K562 (cell line): Measurements from ENCODE around the gene MAN1B1. TPM values are rescaled to one million over a fixed set of nuclear protein-coding genes. Genes with fewer than 3 reads are reported as not detected.

Experiments used
- ATAC-seq: fragments of 200-7000 bp; cut with Tn5 transposase; 3 replicates; pipeline ENCODE4 v1.9.1; 2020; ENCODE audit warnings: moderate library complexity
- BruUV-seq: library from RNA; stranded (reverse); fragments of 400-500 nt; replicated peaks from 2 replicates; lab custom pipeline; 2021; lab: Mats Ljungman, UMichigan
- CTCF ChIA-PET: fragments of 300-600 bp; formaldehyde crosslinking; extraction: SDS; loops from one replicate; lab custom pipeline; 2021; ENCODE audit warnings: low intra/inter-chr PET ratio; lab: Yijun Ruan, JAX
- POLR2A ChIA-PET: fragments of 300-600, 350-650 bp; sonication (Branson Sonifier 250); formaldehyde crosslinking; extraction: SDS; loops from one replicate; lab custom pipeline; 2021; ENCODE audit warnings: antibody characterized with exemption, inconsistent platforms; lab: Yijun Ruan, JAX
- DNase-seq, 4 experiments: peaks; one replicate each; pipeline versions ENCODE4 v3.0.0 to v3.0.0-alpha.2; 2011 to 2018; ENCODE audit warnings: low spot score in 3 of 4, mixed read lengths in 3 of 4; ENCODE audit errors: extremely low read depth in 1 of 4
- FAIRE-seq: peaks from 2 replicates; lab custom pipeline; 2011; peaks lifted over from hg19 to GRCh38; lab: Jason Lieb, UNC
- H2AFZ ChIP-seq: 2 replicates; pipeline ENCODE4 v1.6.0; 2011; ENCODE audit warnings: low read depth, low read length, control low read depth, inconsistent platforms
- H3K27ac ChIP-seq: fragments of 200-600 bp; 3 replicates; pipeline ENCODE4 v1.8.0; 2011; ENCODE audit warnings: low read depth, mild to moderate bottlenecking, control low read depth, inconsistent platforms, low read length, moderate library complexity, mixed read lengths; ENCODE audit errors: extremely low read depth
- H3K27me3 ChIP-seq, 2 experiments: fragments of 300-600 bp in 1 of 2; 2 replicates in 1 of 2; 3 replicates in 1 of 2; pipeline versions ENCODE4 v1.6.0 to v1.8.0; 2011; ENCODE audit warnings: inconsistent platforms in 2 of 2, low read length in 2 of 2, mild to moderate bottlenecking in 1 of 2, mixed read lengths in 1 of 2, moderate library complexity in 1 of 2; ENCODE audit not compliant: control insufficient read depth in 2 of 2, insufficient read depth in 2 of 2
- H3K36me3 ChIP-seq: fragments of 300-600 bp; 3 replicates; pipeline ENCODE4 v1.8.0; 2011; ENCODE audit warnings: mild to moderate bottlenecking, low read length, inconsistent platforms; ENCODE audit not compliant: control insufficient read depth, insufficient read depth
- H3K4me1 ChIP-seq, 2 experiments: fragments of 200-600 bp in 1 of 2; replicated peaks in 1 of 2; 2 replicates in 1 of 2; 3 replicates in 1 of 2; pipeline versions ENCODE4 v1.5.1 to v1.8.0; 2011; ENCODE audit warnings: inconsistent platforms in 2 of 2, low read length in 2 of 2, mild to moderate bottlenecking in 1 of 2, mixed read lengths in 1 of 2, moderate library complexity in 1 of 2; ENCODE audit not compliant: control insufficient read depth in 2 of 2, insufficient read depth in 2 of 2
- H3K4me2 ChIP-seq: 2 replicates; pipeline ENCODE4 v1.6.1; 2011; ENCODE audit warnings: low read length, control low read depth, inconsistent platforms, mixed read lengths; ENCODE audit not compliant: insufficient read depth
- H3K4me3 ChIP-seq: fragments of 200-600 bp; sonication (generic), shearing (Covaris generic); 2 replicates; pipeline ENCODE4 v1.5.1; 2016; ENCODE audit warnings: control low read depth, inconsistent platforms
- H3K79me2 ChIP-seq: fragments of 200-600 bp; 3 replicates; pipeline ENCODE4 v1.8.0; 2011; ENCODE audit warnings: low read length, inconsistent platforms; ENCODE audit not compliant: control insufficient read depth, insufficient read depth
- H3K9ac ChIP-seq, 2 experiments: 2 replicates each; pipeline versions ENCODE4 v1.6.0 to v1.6.1; 2011; ENCODE audit warnings: low read depth in 2 of 2, low read length in 2 of 2, control low read depth in 1 of 2, inconsistent platforms in 1 of 2, mild to moderate bottlenecking in 1 of 2, mixed read lengths in 1 of 2; ENCODE audit not compliant: insufficient read depth in 1 of 2
- H3K9me1 ChIP-seq: one replicate; pipeline ENCODE4 v1.6.0; 2011; ENCODE audit warnings: inconsistent platforms, mild to moderate bottlenecking, low read length, moderate library complexity; ENCODE audit not compliant: control insufficient read depth, insufficient read depth
- H3K9me3 ChIP-seq: replicated peaks from 2 replicates; pipeline ENCODE4 v1.5.1; 2011; ENCODE audit warnings: low read depth, low read length, inconsistent platforms; ENCODE audit not compliant: control insufficient read depth, insufficient read depth
- H4K20me1 ChIP-seq: replicated peaks from 2 replicates; pipeline ENCODE4 v1.6.1; 2011; ENCODE audit warnings: low read length, inconsistent platforms, mixed read lengths; ENCODE audit not compliant: control insufficient read depth, insufficient read depth
- ATF7 ChIP-seq: fragments of 450-650 bp; IDR thresholded peaks from 2 replicates; pipeline ENCODE4 v1.7.1; 2014; ENCODE audit warnings: mild to moderate bottlenecking, moderate library complexity
- HNRNPH1 ChIP-seq: fragments of 200-400 bp; formaldehyde crosslinking; optimal IDR thresholded peaks from 2 replicates; pipeline ENCODE3; 2017; ENCODE audit warnings: low read depth, mild to moderate bottlenecking, low read length, moderate library complexity
- KDM2B ChIP-seq: fragments of 250-450 bp; sonication (Bioruptor Pico); IDR thresholded peaks from 2 replicates; pipeline ENCODE4 v1.8.0; 2021; ENCODE audit warnings: mild to moderate bottlenecking, moderate library complexity
- KDM5B ChIP-seq: fragments of 200-600 bp; sonication (generic); IDR thresholded peaks from 2 replicates; pipeline ENCODE4 v1.6.1; 2012; ENCODE audit warnings: low read depth, mild to moderate bottlenecking, moderate library complexity, low read length, control low read depth, inconsistent platforms; ENCODE audit not compliant: insufficient replicate concordance
- MXI1 ChIP-seq: IDR thresholded peaks from 2 replicates; pipeline ENCODE4 v1.6.1; 2011; ENCODE audit warnings: low read depth, mild to moderate bottlenecking, improper control_type of control experiment, low read length
- OTX1 ChIP-seq: fragments of 450-650 bp; formaldehyde crosslinking; IDR thresholded peaks from 2 replicates; pipeline ENCODE4 v1.4.0; 2022; ENCODE audit warnings: mild to moderate bottlenecking
- SMAD3 ChIP-seq: fragments of 450-650 bp; formaldehyde crosslinking; conservative IDR thresholded peaks from 2 replicates; pipeline ENCODE4 v1.4.0; 2020; ENCODE audit warnings: mild to moderate bottlenecking
- TCF3 ChIP-seq: sonication (generic); formaldehyde crosslinking; IDR thresholded peaks from 2 replicates; pipeline ENCODE4 v1.4.0; 2020; ENCODE audit warnings: mild to moderate bottlenecking, missing genetic modification reagents
- XRCC3 ChIP-seq: fragments of 450-650 bp; IDR thresholded peaks from 2 replicates; pipeline ENCODE4 v1.6.1; 2017; ENCODE audit warnings: mild to moderate bottlenecking, moderate library complexity
- ZNF146 ChIP-seq: IDR thresholded peaks from one replicate; pipeline ENCODE4 v1.6.1; 2018; ENCODE audit warnings: missing compliant biosample characterization; ENCODE audit not compliant: unreplicated experiment
- ZNF217 ChIP-seq: sonication (generic); formaldehyde crosslinking; IDR thresholded peaks from 2 replicates; pipeline ENCODE4 v1.8.0; 2022; ENCODE audit warnings: mild to moderate bottlenecking, missing genetic modification reagents
- ZNF263 ChIP-seq: sonication (generic); formaldehyde crosslinking; IDR thresholded peaks from 2 replicates; pipeline ENCODE4 v1.8.0; 2022; ENCODE audit warnings: mild to moderate bottlenecking, missing genetic modification reagents, borderline replicate concordance
- ZNF785 ChIP-seq: fragments of 250-450 bp; sonication (Bioruptor Pico); IDR thresholded peaks from 2 replicates; pipeline ENCODE4 v1.4.0; 2020; ENCODE audit warnings: mild to moderate bottlenecking
- WGBS: fragments of 100-300 bp; shearing (Covaris generic); methylation state at CpG from one replicate; pipeline ENCODE4 v1.1.6; 2016; ENCODE audit warnings: low coverage, mixed read lengths; ENCODE audit not compliant: insufficient coverage; ENCODE audit errors: missing lambda C conversion rate; 5-methylcytosine and 5-hydroxymethylcytosine counted together
- in situ Hi-C: fragments of 300-500 bp; cut with MboI; formaldehyde crosslinking; loops from 4 replicates; pipeline ENCODE4 v1.15.0; 2018; ENCODE audit warnings: inconsistent platforms, mixed read lengths
- intact Hi-C: fragments of 100-400 bp; cut with micrococcal nuclease; formaldehyde crosslinking; loops from 2 replicates; pipeline ENCODE4 v1.14.2; 2022
- polyA plus RNA-seq, 8 experiments: library from polyadenylated mRNA; depleted of rRNA in 4 of 8; stranded (reverse) in 5 of 8; unstranded in 3 of 8; fragments of >200 nt; fragmentation: Nextera tagmentation in 2 of 8; fragmentation: Illumina TruSeq in 1 of 8; extraction: Ambion mirVana in 2 of 8; extraction: Trizol in 1 of 8; gene quantifications; 2 replicates each; pipeline versions ENCODE4 v1.2.1 to v1.2.3, GENCODE V29; 2011 to 2014; ENCODE audit warnings: inconsistent platforms in 1 of 8, missing spikeins in 1 of 8
- total RNA-seq, 7 experiments: library from RNA; depleted of rRNA in 6 of 7; stranded (reverse); fragments of >200 nt in 6 of 7; fragmentation: Illumina TruSeq in 2 of 7; extraction: Trizol in 2 of 7; gene quantifications; 2 replicates each; pipeline versions ENCODE4 v1.2.1 to v1.2.3, GENCODE V29; 2011 to 2021; ENCODE audit warnings: low replicate concordance in 1 of 7
- TF ChIP-seq, protein P1 (sequence below): sonication (generic); IDR thresholded peaks from 2 replicates; pipeline ENCODE4 v1.6.1; 2016
- TF ChIP-seq, protein P2 (sequence below): fragments of 250-450 bp; sonication (Bioruptor Pico); IDR thresholded peaks from 2 replicates; pipeline ENCODE4 v1.5.0; 2021
- TF ChIP-seq, protein P3 (sequence below): fragments of 450-650 bp; conservative IDR thresholded peaks from 2 replicates; pipeline ENCODE4 v1.6.1; 2016; ENCODE audit warnings: missing genetic modification characterization, low read depth, mild to moderate bottlenecking, control low read depth, missing compliant biosample characterization

MAN1B1 gene
- total and polyA plus RNA-seq, 9 of the 15 experiments (the other 6 are each of a cell fraction or from before 2014, with no cell fraction given), result 0.55 to 36.6 (median 27.3) TPM

DNA sequence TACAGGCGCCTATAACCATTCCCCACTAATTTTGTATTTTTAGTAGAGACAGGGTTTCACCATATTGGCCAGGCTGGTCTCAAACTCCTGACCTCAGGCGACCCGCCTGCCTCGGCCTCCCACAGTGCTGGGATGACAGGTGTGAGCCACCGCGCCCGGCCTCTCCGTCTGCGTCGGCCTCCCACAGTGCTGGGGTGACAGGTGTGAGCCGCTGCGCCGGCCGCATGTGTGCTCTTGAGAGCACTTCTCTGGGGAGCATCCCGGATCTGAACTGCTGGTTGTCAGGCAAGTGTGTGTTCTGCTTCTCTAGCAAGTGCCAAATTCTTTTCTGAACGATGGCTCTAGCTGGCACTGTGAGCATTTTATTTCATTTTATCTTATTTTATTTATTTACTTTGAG is 29.2 kb upstream of the MAN1B1 start:
- no peaks in the 10 kb centered on the region for H3K79me2 ChIP-seq
- ChIA-PET POLR2A (interaction anchor here (0.7 kb wide), 1 partner anchor 20 kb away, joined by 3 read pairs; no protein-coding TSS in a partner anchor), CTCF (no interaction called here)
- H3K9ac ChIP-seq, result no peak overlapping the region
- DNase-seq (no peak), ATAC-seq (no peak), FAIRE-seq (no peak)
- no peaks in the 10 kb centered on the region for H3K9me1 ChIP-seq
- no peaks in the 10 kb centered on the region for H3K27me3 ChIP-seq
- no peak overlapping the region for H3K27ac ChIP-seq
- BruUV-seq, result no TSS peak
- H3K4me3 ChIP-seq, result no peak overlapping the region
- no peak for TF ChIP-seq OTX1 (CRISPR knock-in tag)
- no peak for TF ChIP-seq SMAD3 (CRISPR knock-in tag)
- TF ChIP-seq ZNF785, result no peak
- TF ChIP-seq, protein P1, sequence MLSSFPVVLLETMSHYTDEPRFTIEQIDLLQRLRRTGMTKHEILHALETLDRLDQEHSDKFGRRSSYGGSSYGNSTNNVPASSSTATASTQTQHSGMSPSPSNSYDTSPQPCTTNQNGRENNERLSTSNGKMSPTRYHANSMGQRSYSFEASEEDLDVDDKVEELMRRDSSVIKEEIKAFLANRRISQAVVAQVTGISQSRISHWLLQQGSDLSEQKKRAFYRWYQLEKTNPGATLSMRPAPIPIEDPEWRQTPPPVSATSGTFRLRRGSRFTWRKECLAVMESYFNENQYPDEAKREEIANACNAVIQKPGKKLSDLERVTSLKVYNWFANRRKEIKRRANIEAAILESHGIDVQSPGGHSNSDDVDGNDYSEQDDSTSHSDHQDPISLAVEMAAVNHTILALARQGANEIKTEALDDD, result no peak
- TF ChIP-seq ZNF146, result no peak
- no peak for TF ChIP-seq XRCC3
- TF ChIP-seq TCF3 (CRISPR knock-in tag), result no peak
- TF ChIP-seq, protein P2, sequence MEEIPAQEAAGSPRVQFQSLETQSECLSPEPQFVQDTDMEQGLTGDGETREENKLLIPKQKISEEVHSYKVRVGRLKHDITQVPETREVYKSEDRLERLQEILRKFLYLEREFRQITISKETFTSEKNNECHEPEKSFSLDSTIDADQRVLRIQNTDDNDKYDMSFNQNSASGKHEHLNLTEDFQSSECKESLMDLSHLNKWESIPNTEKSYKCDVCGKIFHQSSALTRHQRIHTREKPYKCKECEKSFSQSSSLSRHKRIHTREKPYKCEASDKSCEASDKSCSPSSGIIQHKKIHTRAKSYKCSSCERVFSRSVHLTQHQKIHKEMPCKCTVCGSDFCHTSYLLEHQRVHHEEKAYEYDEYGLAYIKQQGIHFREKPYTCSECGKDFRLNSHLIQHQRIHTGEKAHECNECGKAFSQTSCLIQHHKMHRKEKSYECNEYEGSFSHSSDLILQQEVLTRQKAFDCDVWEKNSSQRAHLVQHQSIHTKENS (CRISPR knock-in tag), result no peak
- no peak for TF ChIP-seq ATF7
- TF ChIP-seq MXI1, result no peak
- TF ChIP-seq, protein P3, sequence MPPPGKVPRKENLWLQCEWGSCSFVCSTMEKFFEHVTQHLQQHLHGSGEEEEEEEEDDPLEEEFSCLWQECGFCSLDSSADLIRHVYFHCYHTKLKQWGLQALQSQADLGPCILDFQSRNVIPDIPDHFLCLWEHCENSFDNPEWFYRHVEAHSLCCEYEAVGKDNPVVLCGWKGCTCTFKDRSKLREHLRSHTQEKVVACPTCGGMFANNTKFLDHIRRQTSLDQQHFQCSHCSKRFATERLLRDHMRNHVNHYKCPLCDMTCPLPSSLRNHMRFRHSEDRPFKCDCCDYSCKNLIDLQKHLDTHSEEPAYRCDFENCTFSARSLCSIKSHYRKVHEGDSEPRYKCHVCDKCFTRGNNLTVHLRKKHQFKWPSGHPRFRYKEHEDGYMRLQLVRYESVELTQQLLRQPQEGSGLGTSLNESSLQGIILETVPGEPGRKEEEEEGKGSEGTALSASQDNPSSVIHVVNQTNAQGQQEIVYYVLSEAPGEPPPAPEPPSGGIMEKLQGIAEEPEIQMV (tag), result no peak
- TF ChIP-seq KDM2B (CRISPR knock-in tag), result no peak
- TF ChIP-seq HNRNPH1, result no peak
- TF ChIP-seq ZNF217 (CRISPR knock-in tag), result no peak
- TF ChIP-seq ZNF263 (CRISPR knock-in tag), result no peak
- no peak for TF ChIP-seq KDM5B
- in situ Hi-C loops (no loop called here), intact Hi-C loops (no loop called here)
- 44% methylated on average over 16 of the region's 16 CpGs for WGBS
- H3K4me1 ChIP-seq, result peaks cover 0 to 37% of the 10 kb centered on the region in 2 experiments; a peak in 2 of 5 replicates
- H2AFZ ChIP-seq, result no peak overlapping the region
- H4K20me1 ChIP-seq, result no peaks in the 10 kb centered on the region; the same call in none of the 2 replicates
- H3K36me3 ChIP-seq, result no peaks in the 10 kb centered on the region
- H3K4me2 ChIP-seq, result no peak overlapping the region
- H3K9me3 ChIP-seq, result no peaks in the 10 kb centered on the region
